ENCODE measurements around the gene PSD2. TPM values are rescaled to one million over a fixed set of nuclear protein-coding genes. Genes with fewer than 3 reads are reported as not detected.

The PSD2 gene
- total RNA-seq, 1 donor from 2014 or later, result not detected

DNA sequence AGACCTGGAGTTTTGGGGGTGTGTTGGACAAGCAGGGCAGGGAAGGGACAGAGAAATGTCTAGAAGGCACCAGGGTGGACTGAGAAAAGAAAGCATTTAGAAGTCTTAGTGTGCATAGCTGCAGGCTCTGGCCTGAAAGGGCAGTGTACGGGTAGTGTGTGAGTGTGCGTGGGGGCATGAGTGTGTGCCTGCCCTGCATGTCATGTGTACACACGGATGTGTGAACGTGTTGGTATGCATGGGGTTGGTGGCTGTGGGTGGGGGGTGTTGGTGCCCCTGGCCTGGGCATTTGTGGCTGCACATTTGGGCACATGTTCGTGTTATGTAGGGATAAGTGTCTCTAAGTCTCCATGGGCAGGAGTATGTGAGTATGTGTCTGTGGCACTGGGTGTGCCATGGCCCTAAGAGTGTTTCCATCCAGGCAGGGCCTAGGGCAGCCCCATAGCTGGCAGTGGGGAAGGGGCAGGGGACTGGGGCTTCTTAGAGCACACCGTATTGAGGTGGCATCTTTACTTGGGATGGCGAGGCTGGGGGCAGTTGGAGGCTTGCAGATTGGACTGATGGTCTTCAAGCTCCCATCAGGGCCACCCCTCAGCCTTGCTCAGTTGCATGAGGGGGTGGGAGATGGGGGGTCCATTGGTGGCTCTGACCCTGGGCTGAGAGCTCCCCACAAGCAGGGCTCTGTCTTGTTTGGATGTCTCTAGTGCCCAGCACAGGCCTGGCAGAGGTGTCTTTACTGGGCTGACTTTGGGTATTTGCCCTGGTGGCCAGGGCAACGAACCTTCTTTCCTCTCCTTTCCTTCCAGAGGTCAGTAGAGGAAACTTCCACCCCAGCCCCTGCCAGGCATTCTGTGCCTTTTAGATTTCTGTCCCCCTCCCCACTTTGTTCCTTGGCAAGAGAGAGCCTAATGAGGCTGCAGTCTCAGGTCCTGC is 15.0 kb downstream of the PSD2 start:
- DNase-seq (ENCODE audit: low spot score), result no peak

GRCh38 chr5:139811274-139811607 is 15.6 kb downstream of the PSD2 start:
- no peak for DNase-seq (ENCODE audit: low spot score)

- no peak for DNase-seq (ENCODE audit: low spot score)
Measured at GRCh38 chr5:139812323-139812722, 16.7 kb downstream of the PSD2 start.

GRCh38 chr5:139812836-139813805 is 17.5 kb downstream of the PSD2 start:
- DNase-seq (ENCODE audit: low spot score), result no peak

GRCh38 chr5:139814191-139814601 is 18.6 kb downstream of the PSD2 start:
- no peak for DNase-seq (ENCODE audit: low spot score)

DNA sequence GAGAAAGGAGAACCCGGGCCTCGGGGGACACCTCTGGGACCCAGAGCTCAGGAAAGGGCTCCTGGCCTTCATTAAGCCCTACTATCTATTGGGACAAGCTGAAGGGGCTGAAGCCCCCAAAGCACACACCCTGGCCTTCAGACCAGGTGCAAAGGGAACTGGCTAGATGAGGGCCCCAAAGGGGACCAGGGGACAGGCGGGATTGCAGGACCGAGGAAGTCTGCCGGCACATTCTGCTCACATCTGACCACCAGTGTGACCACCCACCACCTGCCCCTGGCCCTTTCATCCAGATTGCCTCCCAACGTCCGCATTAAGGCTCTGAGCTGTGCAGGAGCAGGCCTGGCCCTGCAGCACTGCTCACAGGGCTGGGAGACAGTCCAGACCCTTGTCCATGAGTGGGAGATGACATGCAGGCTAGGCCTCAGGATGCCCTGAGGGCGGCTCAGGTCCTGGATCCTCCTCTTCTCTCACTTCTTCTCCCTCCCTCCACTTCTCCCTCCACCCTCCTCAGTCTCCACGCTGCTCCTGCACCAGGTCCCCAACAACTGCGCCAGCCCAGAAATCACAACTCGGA is 19.2 kb downstream of the PSD2 start:
- DNase-seq (ENCODE audit: low spot score), result no peak

GRCh38 chr5:139816566-139816965 is 21.0 kb downstream of the PSD2 start:
- no peak for DNase-seq (ENCODE audit: low spot score)

GRCh38 chr5:139817362-139817761 is 21.8 kb downstream of the PSD2 start:
- DNase-seq (ENCODE audit: low spot score), result no peak

DNA sequence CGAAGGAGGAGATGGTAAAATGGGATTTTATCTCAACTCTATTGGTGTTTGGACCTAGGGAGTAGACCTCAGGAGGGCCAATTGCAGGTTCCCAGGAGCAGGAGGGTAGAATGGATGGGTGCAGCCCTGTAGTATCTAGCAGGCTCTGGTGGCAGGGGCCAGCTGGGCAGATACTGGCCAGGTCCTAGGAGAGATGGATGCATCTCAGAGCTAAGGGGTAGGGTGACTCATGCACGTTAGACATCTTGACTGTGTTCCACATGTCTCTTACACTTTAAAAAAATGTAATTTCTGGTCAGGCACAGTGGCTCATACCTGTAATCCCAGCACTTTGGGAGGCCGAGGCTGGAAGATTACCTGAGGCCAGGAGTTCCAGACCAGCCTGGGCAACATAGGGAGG is 22.4 kb downstream of the PSD2 start:
- DNase-seq (ENCODE audit: low spot score), result no peak

- DNase-seq (ENCODE audit: low spot score), result no peak
Measured at GRCh38 chr5:139820130-139820529, 24.5 kb downstream of the PSD2 start.

DNA sequence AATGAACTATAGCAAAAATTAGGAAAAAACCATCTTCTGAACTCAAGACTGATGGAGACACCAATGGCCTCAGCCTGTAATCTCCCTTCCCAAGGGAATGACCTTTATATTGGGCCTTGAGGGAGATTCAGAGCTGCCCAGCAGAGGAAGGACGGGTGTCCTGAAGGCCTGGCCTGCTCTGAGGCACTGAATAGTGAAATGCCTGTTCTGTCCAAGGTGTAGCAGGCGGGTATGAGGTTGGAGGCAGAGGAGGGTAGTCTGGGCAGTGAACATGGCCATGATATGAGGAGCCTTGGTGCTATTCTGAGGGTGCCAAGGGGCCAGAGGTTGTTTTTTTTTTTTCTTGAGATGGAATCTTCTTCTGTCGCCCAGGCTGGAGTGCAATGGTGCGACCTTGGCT is 25.0 kb downstream of the PSD2 start:
- DNase-seq (ENCODE audit: low spot score), result no peak

GRCh38 chr5:139821806-139822552 is 26.4 kb downstream of the PSD2 start:
- DNase-seq (ENCODE audit: low spot score), result no peak

GRCh38 chr5:139822553-139823425 is 27.2 kb downstream of the PSD2 start:
- no peak for DNase-seq (ENCODE audit: low spot score)

DNA sequence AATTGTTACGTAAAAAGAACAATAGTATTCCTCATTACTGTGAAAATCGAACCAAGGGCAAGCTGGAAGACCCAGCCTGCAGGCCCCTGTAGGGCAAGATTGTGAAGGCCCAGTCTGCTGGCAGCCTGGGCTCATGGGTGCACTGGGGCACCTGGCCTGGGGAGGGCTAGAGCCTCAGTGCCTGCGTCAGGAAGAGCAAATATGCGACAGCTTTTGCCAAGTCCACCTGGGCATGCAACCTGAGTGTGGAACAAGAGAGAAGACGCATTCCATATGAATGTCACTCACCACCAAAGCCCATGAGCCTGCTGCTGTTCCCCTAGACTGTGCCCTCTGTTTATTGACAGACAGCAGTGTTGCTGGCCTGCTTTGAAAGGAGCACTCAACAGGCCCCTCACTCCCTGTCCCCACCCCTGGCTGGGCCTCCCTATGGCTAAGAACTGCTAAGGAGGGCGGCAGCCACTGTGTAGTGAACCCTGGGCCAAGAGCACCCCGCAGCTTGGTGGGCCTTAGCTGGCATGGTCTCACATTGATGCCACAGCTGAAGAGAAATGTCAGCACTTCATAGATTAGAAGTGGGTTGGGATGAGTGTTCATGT is 28.2 kb downstream of the PSD2 start:
- DNase-seq (ENCODE audit: low spot score), result no peak

DNA sequence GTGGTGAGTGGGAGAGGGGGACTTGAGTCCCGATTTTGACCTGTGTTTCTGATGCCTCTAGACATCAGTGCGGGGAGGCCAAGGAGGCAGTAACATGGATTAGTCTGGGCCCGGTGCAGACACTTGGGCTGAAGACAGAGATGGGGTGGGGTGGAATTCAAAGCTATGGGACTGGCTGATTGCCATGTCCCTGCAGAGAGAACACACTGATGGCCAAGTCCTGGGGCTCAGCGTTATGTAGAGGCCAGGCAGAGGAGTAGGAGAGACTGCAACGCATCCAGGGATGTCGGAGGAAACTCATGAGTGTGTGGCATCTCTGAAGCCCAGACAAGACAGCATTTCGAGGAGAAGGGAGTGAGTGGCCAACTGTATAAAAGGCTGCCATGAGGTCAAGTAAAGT is 30.1 kb downstream of the PSD2 start:
- no peak for DNase-seq (ENCODE audit: low spot score)

- DNase-seq (ENCODE audit: low spot score), result no peak
Measured at GRCh38 chr5:139828207-139828895, 32.7 kb downstream of the PSD2 start.

DNA sequence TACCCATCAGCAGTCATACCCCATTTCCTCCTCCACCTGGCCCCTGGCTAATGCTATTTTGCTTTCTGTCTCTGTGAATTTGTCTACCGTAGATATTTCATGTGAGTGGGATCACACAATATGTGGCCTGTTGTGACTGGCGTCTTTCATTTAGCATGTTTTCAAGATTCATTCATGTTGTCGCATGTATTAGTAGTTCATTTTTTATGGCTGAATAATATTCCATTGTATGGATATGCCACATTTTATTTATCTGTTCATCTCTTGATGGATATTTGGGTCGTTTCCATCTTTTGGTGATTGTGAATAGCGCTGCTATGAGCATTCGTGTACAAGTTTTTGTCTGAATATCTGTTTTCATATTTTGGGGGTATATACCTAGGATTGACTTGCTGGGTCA is 33.9 kb downstream of the PSD2 start:
- no peak for DNase-seq (ENCODE audit: low spot score)

DNA sequence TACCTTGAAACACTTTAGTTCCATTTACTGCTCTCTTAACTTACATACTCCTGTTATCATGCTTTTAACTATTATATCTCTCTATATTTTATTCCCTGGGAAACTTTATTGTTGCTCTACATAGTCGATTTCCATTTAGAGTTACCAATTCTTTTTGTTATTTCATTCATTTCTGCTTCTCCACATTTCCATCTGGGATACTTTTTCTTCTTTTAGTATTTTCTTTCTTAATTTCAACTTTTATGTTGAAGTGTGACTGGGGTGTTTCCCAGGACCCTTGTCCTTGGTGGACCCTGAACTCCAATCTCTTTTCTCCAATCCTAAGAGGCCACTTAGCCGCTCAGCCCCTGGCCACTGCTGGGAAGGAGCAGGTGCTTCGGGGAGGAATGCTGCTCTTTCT is 36.0 kb downstream of the PSD2 start:
- DNase-seq (ENCODE audit: low spot score), result no peak

GRCh38 chr5:139833525-139833924 is 37.9 kb downstream of the PSD2 start:
- DNase-seq (ENCODE audit: low spot score), result no peak

Measured in mesenteric fat pad (tissue), 1 donor.